NCI-H774 (cell line): Measurements from ENCODE around the gene AATF.

Source experiments
- DNase-seq: peaks from one replicate; lab custom pipeline; 2025; lab: John Stamatoyannopoulos, UW

Gene AATF

GRCh38 chr17:36979565-36979941 lies 30.8 kb downstream of the AATF start:
- DNase-seq: no peak

DNA sequence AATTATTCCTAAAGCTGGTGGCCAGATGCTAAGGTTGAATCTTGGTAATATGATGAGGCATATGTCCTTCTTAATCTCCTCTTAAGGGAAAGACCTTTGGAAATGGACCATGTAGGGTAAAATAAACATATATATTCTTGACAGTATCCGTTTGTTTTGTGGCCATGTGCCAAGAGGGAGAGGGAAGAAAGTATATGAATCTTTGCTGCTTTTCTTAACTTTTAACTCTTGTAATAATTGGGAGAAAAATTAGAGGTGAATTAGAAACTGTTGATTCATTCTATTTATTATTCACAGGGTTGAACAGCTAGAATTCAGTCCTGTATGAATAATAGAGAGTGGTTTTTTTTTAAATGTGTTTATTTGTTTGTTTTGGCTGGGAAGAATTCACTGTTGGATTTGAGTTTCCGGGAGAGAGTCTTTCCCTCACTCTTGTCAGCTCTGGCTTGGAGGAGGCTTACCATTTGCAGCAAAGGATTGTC lies 31.6 kb downstream of the AATF start:
- no peak for DNase-seq

DNA sequence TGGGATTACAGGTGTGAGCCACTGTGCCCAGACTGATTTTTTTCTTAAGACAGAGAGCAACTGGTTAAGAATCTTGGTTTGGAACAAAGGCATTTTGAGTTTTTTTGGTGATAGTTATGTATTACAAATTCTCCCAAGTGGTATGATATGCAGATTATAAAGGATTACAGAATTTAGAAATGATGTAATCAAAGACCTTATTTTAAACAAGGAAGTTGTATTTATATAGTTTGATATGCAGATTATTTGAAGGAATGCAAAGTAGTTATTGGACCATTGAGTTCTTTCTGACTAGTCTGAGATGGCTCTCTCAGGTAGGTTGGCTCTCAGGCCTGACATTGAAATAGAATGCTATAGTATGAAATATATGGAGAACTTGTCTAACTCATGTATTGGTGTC lies 34.9 kb downstream of the AATF start:
- DNase-seq: no peak

- no peak for DNase-seq
Observed at GRCh38 chr17:36989173-36989572, 40.4 kb downstream of the AATF start.

- peak; percentile 66 for DNase-seq
Observed at GRCh38 chr17:36992701-36993100, 43.9 kb downstream of the AATF start.

GRCh38 chr17:36993227-36993626 lies 44.5 kb downstream of the AATF start:
- no peak for DNase-seq

- no peak for DNase-seq
Observed at GRCh38 chr17:36994438-36994837, 45.7 kb downstream of the AATF start.

GRCh38 chr17:36999471-36999870 lies 50.7 kb downstream of the AATF start:
- no peak for DNase-seq

DNA sequence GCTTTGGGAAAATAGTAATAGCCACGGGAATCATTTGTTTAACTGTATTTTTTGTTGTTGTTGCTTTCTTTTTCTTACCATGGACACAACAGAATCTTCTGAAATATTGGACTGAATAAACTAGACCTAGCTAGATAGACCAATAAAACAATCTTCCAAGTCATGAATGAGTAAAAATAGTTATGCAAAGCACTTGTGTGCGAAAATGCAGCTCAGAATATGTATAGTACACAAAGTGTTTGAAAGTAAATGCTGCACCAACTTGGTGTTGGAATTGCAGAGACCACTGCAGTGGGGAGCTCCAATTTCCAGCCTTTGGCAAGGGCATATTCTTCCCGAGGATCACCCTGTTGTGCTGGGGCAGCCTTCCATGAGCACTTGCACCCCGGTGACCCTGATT lies 68.0 kb downstream of the AATF start:
- DNase-seq: no peak

DNA sequence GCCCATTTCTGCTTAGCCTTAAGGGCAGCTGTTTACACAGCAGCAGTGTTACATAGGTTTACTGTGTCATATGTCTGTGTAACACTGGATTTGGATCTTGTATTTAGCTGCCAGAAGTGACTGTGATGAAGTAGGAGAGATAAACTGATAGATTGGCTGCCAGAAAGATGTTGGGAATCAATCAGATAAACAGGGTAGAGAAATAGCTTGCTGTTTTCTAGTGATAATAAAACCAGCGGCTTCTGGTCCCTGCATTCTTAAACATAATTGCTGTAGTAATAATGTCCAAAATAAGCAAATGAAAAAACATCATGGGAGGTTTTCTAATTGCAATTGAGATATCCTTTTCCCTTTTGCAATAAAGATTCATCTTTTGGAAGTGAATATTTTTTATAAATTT lies 68.7 kb downstream of the AATF start:
- DNase-seq: no peak

GRCh38 chr17:37019117-37019740 lies 70.5 kb downstream of the AATF start:
- DNase-seq: peak; percentile 68

- no peak for DNase-seq
Observed at GRCh38 chr17:37019741-37020129, 71.0 kb downstream of the AATF start.

GRCh38 chr17:37024181-37024637 lies 75.5 kb downstream of the AATF start:
- DNase-seq: no peak

DNA sequence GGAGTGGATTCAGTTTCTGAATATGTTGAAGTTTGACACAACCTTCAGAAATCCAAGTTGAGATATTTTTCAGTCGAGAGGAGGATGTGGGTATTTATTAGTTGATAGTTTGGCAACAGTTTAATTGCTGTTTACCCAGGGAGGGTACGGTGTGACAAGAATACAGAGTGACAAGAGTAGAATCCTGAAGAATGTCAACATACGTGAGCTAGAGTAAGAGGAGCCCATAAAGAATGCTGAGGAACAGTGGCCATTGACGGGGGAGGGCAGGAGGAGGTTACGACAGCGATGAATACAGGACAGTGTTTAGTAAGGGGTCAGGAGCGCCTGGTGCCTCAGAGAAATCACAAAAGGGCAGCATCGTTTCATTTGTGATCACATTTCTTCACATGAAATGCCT lies 76.5 kb downstream of the AATF start:
- DNase-seq: no peak

DNA sequence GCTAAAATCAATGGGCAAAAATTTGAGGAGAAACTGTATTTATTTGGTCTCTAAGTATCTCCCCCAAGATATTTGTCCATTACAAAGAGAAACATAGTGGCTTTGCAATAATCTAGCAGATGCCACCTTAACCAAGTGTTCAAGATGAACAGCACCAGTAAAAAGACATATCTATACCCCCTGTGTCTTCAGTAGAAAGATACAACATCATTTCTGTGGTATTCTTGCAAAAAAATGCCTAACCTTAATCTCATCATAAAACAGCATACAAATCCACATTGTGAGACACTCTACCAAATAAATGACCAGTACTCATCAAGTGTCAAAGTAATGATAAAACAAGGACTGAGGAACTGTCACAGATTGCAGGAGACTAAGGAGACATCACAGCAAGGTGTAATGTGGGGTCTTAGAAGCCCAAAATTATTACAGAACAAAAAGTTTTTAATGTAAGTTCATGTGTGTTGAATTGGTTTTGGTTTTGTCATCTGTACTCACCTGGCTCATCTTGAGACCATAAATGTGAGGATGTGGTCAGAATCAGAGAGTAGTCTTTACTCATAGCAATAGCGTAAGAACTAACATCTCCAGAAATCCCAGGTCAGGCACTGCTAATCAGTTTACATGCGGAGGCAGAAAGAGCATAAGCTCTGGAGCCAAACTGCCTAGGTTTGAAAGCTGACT lies 77.2 kb downstream of the AATF start:
- no peak for DNase-seq

DNA sequence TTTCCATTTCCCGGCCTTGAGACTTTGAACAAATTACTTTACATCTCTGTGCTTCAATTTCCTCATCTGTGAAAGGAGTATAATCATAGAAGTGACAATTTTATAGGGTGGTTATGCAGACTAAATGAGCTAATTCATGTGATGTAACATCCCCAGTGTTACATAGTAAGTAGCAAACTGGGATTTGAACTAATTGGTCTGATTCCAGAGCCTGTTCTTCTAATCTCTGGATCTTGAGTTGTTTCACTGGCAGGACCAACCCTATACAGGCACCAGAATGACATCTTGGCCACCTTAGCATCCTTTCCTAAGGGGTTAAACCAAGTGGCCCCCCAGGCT lies 77.7 kb downstream of the AATF start:
- no peak for DNase-seq

DNA sequence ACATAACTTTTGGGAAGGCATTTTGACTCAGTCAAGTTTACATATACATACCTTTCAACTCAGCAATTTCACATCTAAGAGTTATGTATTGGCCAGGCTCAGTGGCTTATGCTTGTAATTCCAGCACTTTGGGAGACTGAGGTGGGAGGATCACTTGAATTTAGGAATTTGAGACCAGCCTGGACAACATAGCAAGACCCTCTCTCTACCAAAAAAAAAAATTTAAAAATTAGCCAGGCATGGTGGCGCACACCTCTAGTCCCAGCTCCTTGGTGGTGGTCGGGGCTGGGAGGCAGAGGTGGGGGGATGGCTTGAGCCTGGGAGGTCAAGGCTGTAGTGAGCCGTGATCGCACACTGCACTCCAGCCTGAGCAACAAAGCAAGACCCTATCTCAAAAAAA lies 79.3 kb downstream of the AATF start:
- DNase-seq: no peak

- no peak for DNase-seq
Observed at GRCh38 chr17:37031493-37032083, 82.8 kb downstream of the AATF start.

GRCh38 chr17:37037590-37038155 lies 88.9 kb downstream of the AATF start:
- no peak for DNase-seq

DNA sequence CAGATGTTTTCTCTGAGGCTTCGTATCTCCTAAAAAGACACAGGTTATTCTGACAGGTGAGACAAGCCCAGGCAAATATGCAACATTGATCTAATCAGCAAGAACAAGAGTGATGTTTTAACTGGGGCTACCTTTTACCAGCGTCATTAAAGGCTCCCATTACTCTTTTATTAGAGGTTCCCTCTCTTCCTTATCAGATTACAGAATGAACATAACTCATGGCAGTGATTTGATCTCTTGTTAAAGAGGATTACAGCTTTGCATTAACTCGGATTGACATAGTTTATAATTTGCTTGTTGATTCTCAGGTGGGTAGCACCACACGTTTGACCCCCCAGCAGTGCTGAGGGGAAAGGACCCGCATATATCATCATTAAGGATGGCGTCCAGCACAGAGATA lies 90.5 kb downstream of the AATF start:
- no peak for DNase-seq

GRCh38 chr17:37041932-37042331 lies 93.2 kb downstream of the AATF start:
- DNase-seq: no peak

DNA sequence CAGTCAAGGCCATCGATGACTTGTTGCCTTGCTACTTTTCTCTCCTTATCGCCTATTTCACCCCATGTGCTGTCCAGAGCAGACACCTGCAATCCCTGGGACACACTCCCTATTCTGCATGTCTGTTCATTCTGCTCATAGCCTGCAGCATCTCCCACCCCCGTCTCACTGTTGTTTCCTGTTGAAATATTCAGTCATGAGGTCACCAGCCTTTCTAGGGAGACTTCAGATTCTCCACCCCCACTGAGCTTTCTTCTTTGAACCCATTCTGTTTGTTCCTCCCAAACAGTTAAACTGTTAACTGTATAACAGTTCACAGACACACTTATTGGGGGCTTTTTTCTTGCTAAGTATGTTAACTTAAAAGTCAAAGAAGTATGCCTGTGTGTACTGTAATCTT lies 94.4 kb downstream of the AATF start:
- DNase-seq: no peak

DNA sequence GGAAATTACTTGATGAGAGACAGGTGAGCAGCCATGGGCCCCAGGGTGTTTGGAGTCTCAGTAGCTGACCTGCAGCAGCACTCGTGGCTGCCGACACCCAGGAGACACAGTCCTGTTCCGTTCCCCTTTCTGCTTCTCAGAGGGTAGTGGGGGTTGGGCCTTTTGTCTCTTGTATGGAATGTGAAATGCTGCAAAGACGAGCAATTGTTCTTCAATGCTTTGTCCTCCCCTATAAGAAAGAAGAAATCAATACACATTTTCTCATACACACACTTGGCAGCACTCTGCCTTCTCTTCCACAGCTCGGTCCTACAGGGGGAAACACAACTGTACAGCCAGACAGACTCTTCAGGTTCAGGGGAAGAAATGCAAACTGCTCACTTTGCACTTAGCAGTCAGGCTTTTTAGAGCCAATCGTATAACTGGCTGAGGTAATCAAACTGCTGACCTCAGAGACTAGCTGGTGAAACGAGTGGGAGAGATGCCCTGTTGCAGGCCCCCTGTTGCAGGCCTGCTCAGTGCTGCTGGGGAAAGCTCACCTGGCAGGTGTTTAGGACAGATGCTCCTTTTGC lies 96.7 kb downstream of the AATF start:
- DNase-seq: no peak
